T-helper 2 cell treated with Interferon-gamma antibody and Interleukin-4, amounts not matched to agents 5 μg/mL and 100 μg/mL, for 36 hours (primary cell): ENCODE measurements around the gene CBARP.
A peak's percentile ranks its signal among the peaks of the same experiment; 100 is the strongest.

Experiments
- DNase-seq: peaks from one replicate; pipeline ENCODE4 v3.0.0; 2021; ENCODE audit warnings: low spot score
- H3K27ac Mint-ChIP-seq: one replicate; pipeline ENCODE4 v1.8.0; 2021; ENCODE audit warnings: mild to moderate bottlenecking, mixed read lengths
- H3K27me3 Mint-ChIP-seq: one replicate; pipeline ENCODE4 v1.8.0; 2021; ENCODE audit warnings: low read depth, mixed read lengths
- H3K36me3 Mint-ChIP-seq: one replicate; pipeline ENCODE4 v1.8.0; 2021; ENCODE audit warnings: low read depth, mixed read lengths
- H3K4me1 Mint-ChIP-seq: one replicate; pipeline ENCODE4 v1.8.0; 2021; ENCODE audit warnings: low read depth, mixed read lengths
- H3K4me3 Mint-ChIP-seq: one replicate; pipeline ENCODE4 v1.8.0; 2022; ENCODE audit warnings: mild to moderate bottlenecking, moderate library complexity, mixed read lengths
- H3K9me3 Mint-ChIP-seq: one replicate; pipeline ENCODE4 v1.8.0; 2021; ENCODE audit warnings: mixed read lengths

CBARP gene

DNA sequence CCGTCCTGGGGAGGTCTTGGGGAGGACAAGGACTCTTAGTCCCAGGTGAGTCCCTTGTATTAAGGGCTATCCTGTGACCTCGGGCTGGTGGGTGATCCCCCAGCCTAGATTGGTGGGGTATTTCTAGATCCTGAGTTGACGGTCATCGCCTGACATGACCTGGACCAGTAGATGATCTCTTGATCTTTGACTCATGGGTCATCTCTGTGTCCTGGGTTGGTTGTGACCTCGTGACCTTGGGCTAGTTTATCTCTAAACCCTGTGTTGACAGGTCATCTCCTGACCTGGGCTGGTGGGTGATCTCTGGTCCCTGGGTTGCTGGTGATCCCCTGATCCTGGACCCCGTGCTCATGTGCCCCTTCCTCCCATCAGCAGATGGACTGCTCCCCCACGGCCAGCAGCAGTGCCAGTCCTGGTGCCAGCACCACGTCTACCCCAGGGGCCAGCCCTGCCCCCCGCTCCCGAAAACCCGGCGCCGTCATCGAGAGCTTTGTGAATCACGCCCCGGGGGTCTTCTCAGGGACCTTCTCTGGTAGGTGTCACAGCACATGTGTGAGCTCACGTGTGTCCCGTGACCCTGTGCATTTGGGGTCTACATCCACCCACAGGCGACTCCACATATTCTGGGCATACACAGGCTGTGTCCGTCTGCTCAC lies 16.9 kb upstream of the CBARP start:
- H3K4me3 Mint-ChIP-seq = peak overlapping the region; percentile 29
- peaks cover 25% of the 10 kb centered on the region for H3K4me1 Mint-ChIP-seq
- no peaks in the 10 kb centered on the region for H3K27me3 Mint-ChIP-seq
- DNase-seq = no peak
- no peak overlapping the region for H3K27ac Mint-ChIP-seq
- no peaks in the 10 kb centered on the region for H3K9me3 Mint-ChIP-seq
- peaks cover 38% of the 10 kb centered on the region for H3K36me3 Mint-ChIP-seq

DNA sequence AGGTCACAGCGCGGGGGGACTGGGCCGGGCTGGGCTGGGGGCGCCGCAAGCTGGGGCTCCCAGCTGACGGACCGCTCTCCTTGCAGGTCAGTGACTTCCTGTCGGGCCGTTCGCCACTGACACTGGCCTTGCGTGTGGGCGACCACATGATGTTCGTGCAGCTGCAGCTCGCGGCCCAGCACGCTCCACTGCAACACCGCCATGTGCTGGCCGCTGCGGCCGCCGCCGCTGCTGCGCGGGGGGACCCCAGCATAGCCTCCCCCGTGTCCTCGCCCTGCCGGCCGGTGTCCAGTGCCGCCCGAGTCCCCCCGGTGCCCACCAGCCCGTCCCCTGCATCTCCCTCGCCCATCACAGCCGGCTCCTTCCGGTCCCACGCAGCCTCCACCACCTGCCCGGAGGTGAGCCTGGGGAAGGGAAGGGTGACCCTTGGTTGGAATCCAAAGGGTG lies 16.3 kb upstream of the CBARP start:
- peaks cover 21% of the 10 kb centered on the region for H3K4me1 Mint-ChIP-seq
- H3K36me3 Mint-ChIP-seq = peaks cover 36% of the 10 kb centered on the region
- no peaks in the 10 kb centered on the region for H3K9me3 Mint-ChIP-seq
- H3K27ac Mint-ChIP-seq = no peak overlapping the region
- H3K27me3 Mint-ChIP-seq = no peaks in the 10 kb centered on the region
- H3K4me3 Mint-ChIP-seq = no peak overlapping the region
- no peak for DNase-seq

DNA sequence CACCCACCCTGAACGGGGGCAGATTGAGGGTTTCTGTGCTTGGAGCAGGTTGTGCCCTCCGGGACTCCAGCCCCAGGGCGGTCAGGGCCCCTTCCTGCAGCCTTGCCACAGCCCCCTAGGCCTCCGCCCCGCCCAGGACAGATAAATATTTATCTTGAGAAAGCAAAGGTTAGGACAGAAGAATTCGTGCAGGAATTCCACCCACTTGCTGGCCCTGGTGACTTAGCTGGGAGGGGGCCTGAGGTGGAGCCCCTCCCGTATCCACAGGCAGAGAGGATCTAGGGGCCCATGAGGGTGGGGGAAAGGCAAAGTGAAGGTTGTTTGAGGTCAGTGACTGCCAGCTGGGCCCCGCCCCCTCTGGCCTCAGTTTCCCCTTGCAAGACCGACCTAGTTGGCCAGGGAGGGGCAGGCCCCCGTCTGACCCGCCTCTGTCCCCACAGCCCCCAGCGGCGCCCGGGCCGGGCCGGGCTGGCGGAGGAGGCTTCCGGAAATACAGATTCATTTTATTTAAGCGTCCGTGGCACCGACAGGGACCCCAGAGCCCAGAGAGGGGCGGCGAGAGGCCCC lies 15.8 kb upstream of the CBARP start:
- DNase-seq = no peak
- H3K9me3 Mint-ChIP-seq = no peaks in the 10 kb centered on the region
- no peaks in the 10 kb centered on the region for H3K27me3 Mint-ChIP-seq
- H3K27ac Mint-ChIP-seq = peak overlapping the region; percentile 82
- peak overlapping the region; percentile 82 for H3K4me3 Mint-ChIP-seq
- H3K4me1 Mint-ChIP-seq = peaks cover 16% of the 10 kb centered on the region
- peaks cover 31% of the 10 kb centered on the region for H3K36me3 Mint-ChIP-seq

DNA sequence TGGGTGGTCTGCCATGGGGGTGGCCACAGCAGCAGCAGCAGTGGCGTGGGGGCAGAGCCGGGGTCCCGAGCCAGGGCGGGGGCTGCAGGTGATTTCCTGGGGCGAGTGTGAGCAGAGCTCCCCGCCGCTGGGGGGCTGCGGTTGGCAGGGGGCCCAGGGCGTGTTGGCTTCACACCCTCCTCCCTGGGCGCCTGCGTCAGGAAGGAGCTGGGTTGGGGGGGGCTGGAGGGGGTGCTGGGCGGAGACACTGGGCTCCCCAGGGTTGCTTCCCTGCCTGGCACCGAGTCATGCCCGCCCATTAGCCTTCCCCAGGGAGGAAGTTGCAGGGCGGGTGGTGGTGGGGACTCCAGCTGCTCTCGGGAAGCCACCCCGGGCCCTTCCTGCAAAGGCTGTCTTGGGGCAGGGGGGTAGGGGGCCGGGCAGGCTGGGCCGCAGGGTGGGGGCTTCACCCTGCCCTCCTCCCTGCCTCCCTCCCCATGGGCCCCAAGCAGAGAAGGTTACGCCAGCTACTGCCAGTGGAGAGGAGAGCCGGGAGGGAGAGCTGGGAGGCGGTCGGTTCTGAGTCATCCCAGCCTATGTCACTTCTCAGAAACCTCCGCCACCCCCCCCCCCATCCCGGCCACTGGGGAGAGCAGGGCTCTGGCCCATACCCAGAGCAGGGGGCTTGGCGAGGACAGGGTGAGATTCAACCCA lies 15.2 kb upstream of the CBARP start:
- H3K4me3 Mint-ChIP-seq = peak overlapping the region; percentile 82
- peak overlapping the region; percentile 82 for H3K27ac Mint-ChIP-seq
- H3K4me1 Mint-ChIP-seq = peaks cover 13% of the 10 kb centered on the region
- no peaks in the 10 kb centered on the region for H3K9me3 Mint-ChIP-seq
- peak; percentile 77 for DNase-seq
- peaks cover 31% of the 10 kb centered on the region for H3K36me3 Mint-ChIP-seq
- H3K27me3 Mint-ChIP-seq = no peaks in the 10 kb centered on the region

DNA sequence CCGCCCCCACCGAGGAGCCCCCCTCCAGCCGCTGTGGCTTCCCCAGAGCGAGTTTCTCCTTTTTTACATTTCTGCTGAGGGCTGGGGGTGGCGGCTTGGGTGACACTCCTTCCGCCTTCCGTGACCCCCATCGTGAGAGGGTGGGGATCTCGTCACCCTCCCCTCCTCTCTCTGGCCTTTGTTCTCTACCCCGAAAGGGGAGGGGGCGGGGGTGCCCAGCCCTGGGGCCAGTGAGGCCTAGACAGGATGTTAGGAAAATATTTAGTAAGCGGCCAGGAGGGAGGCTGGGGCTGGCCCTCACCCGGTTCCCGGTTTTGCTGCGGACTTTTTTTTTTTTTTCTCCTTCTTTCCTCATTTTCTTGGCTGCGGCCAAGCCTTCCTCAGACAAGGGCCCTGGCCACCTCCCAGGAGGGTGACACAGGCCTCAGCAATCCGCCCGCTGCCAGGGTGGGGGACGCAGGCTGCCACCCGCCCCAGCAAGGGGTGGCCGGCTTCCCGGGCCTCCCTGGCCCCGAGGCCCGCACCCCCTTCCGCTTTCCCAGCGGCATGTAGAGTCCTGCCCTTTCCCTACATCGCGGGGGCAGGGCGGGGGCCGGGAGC lies 14.5 kb upstream of the CBARP start:
- Mint-ChIP-seq H3K9me3 (no peaks in the 10 kb centered on the region), H3K4me1 (peaks cover 9% of the 10 kb centered on the region), H3K27ac (peak overlapping the region; percentile 91), H3K4me3 (peak overlapping the region; percentile 95), H3K36me3 (peaks cover 27% of the 10 kb centered on the region), H3K27me3 (no peaks in the 10 kb centered on the region)
- peak; percentile 68 for DNase-seq

DNA sequence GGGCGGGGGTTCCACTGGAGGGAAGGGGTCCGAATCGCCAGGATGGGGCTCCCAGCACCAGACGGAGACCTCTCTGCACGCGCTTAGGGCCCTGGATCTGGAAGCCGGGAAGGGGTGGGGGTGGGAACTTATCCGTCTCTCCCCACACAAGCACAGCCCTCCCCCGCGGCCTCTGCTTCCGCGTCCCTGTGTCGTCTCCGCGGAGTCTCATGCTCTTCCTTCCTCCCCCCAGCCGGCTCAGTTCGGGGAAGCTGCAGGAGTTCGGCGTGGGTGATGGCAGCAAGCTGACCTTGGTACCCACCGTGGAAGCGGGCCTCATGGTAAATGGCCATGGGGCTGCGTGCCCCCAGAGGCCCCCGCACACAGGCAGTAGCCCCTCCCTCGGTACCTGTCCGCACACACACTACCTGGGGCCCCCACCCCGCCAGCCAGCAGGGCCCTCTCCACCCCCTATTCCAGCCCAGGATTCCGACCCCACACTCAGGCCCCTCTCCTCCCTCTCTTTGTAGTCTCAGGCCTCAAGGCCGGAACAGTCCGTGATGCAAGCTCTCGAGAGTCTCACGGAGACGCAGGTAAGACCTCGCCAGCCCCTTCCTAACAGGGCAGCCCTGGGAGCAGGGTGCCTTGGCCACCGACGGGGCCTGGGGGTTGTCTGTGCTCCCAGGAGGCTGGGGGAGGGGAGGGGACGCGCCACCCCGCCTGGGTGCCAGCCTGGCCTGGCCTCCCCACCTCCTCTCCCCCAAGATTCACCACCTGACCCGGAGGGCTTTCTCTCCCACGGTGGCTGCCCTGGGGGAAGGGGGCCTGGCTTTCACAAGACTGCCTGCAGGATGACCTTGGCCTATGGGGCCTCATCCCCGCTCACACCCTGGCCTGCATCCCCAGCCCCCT lies 13.8 kb upstream of the CBARP start:
- H3K27ac Mint-ChIP-seq = peak overlapping the region; percentile 91
- peak overlapping the region; percentile 95 for H3K4me3 Mint-ChIP-seq
- H3K4me1 Mint-ChIP-seq = peaks cover 8% of the 10 kb centered on the region
- no peaks in the 10 kb centered on the region for H3K27me3 Mint-ChIP-seq
- peaks cover 26% of the 10 kb centered on the region for H3K36me3 Mint-ChIP-seq
- no peaks in the 10 kb centered on the region for H3K9me3 Mint-ChIP-seq
- DNase-seq = peak; percentile 58

DNA sequence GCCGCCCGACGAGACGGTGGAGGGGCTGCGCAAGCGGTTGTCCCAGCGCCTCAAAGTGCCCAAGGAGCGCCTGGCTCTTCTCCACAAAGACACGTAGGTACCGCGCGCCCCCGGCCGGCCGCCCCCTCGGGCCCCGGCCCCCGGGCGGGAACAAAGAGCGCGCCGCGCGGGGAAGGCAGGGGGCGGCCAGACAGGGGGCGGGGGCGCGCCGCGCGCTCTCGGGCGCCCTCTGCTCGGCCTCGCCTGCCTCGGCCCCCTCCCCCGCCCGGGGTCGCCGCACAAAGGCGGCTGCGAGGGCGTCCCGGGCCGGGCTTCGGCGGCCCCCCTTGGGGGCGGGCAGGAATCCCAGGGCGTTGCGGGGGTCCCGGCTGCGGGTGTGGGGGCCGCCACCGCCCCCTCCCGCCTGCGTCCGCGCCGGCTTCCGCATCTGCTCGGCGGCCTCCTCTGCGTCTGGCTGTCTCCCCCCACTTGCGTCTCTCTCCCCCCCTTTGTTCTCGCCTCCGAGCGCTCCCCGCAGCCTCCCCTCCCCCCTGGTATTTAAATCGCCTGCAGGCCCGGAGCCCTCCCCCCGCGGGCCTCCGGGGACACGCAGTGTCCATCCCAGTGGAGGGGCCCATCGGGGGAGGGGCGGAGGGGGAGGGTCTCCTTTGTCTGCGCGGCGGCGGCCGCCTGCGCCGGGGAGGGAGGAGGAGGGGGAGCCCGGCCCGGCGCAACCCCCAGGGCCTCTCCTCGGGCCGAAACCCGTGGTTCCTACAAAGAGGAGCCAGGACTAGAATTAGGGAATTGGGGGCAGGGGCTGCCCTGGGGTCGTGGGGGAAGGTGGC lies 12.8 kb upstream of the CBARP start:
- peaks cover 8% of the 10 kb centered on the region for H3K4me1 Mint-ChIP-seq
- peak overlapping the region; percentile 95 for H3K4me3 Mint-ChIP-seq
- no peaks in the 10 kb centered on the region for H3K9me3 Mint-ChIP-seq
- H3K27me3 Mint-ChIP-seq = no peaks in the 10 kb centered on the region
- peak overlapping the region; percentile 91 for H3K27ac Mint-ChIP-seq
- DNase-seq = peak; percentile 48
- H3K36me3 Mint-ChIP-seq = peaks cover 26% of the 10 kb centered on the region

DNA sequence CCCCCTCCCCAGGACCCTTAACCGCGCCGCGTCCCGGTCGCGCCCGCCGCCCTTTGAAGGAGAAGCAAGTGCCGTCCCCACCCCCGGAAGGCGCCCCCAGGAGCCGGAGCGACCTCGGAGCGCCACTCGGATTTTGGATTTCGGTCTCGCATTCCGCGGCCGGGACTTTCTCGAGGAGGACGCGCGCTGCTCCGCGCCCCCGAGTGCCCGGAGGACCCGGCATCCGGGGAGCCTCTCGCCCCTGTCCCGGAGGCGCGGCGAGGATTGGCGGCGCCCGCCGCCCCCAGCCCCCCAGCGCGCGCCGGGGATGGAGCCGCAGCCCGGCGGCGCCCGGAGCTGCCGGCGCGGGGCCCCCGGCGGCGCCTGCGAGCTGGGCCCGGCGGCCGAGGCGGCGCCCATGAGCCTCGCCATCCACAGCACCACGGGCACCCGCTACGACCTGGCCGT lies 12.2 kb upstream of the CBARP start:
- peaks cover 8% of the 10 kb centered on the region for H3K4me1 Mint-ChIP-seq
- H3K9me3 Mint-ChIP-seq = no peaks in the 10 kb centered on the region
- peak overlapping the region; percentile 75 for H3K4me3 Mint-ChIP-seq
- peaks cover 23% of the 10 kb centered on the region for H3K36me3 Mint-ChIP-seq
- no peaks in the 10 kb centered on the region for H3K27me3 Mint-ChIP-seq
- H3K27ac Mint-ChIP-seq = peak overlapping the region; percentile 84
- no peak for DNase-seq

DNA sequence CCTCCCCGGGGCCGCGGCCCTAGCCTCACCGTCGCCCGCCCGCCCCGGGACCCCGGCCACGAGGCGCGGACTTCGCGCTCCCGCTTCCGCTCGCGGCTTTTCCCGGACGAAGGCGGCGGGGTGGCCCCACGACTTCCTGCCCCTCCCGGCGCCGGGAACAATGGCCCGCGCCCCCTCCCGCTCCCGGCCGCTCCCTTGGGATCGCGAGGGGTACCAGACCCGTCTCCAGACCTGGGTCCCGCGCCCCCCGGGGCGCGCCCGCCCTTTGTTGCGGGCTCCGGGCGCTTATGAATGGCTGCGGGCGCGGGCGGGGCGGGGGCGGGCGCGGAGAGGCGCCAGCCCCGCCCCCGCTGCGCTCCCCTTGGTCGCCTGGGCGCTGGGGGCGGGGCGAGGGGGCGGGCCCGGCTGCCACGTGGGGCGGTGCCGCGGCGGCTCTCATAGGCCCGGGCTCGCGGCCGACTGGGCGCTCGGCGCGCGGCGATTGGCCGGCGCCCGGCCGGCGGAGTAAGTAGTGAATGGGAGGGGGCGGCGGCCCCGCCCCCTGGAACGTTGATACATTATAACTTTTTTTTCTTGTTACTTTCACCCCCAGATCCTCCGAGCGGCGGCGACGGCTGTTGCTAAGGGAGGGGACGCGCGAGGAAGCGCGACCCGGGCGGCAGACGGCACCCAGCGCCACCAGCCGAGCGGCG lies 11.6 kb upstream of the CBARP start:
- Mint-ChIP-seq H3K9me3 (no peaks in the 10 kb centered on the region), H3K36me3 (peaks cover 20% of the 10 kb centered on the region), H3K27me3 (no peaks in the 10 kb centered on the region)

DNA sequence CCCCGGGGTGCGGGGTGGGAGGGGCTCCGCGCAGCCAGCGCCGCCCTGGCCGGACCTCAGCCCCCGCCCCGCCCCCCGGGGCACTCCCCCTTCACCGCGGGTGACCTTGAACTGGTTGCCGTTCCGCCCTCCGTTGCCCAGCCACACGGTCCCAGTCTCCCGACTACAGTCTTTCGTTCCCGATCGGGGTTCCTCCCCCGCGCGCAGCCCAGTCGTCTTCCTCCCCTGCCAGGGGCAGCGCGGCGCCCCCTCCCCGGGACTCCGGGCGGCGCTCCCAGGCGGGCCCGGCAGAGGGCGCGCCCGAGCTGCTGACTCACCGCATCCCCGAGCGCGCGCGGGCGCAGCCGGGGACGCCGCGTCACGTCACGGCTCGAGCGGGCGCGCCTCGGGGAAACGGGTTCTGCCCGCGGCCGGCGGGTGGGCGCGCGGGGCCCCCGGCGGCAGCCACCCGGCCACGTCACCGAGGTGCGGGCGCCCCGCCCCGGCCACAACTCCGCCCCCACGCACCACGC lies 11.0 kb upstream of the CBARP start:
- Mint-ChIP-seq H3K27me3 (no peaks in the 10 kb centered on the region), H3K36me3 (peaks cover 21% of the 10 kb centered on the region), H3K4me1 (peaks cover 11% of the 10 kb centered on the region), H3K9me3 (no peaks in the 10 kb centered on the region), H3K27ac (peak overlapping the region; percentile 89), H3K4me3 (peak overlapping the region; percentile 80)
- DNase-seq = peak; percentile 84

More for the DNA sequence above, 11.6 kb upstream of the CBARP start:
- DNase-seq = peak; percentile 95
- peak overlapping the region; percentile 75 for H3K4me3 Mint-ChIP-seq
- peaks cover 10% of the 10 kb centered on the region for H3K4me1 Mint-ChIP-seq
- peak overlapping the region; percentile 84 for H3K27ac Mint-ChIP-seq

DNA sequence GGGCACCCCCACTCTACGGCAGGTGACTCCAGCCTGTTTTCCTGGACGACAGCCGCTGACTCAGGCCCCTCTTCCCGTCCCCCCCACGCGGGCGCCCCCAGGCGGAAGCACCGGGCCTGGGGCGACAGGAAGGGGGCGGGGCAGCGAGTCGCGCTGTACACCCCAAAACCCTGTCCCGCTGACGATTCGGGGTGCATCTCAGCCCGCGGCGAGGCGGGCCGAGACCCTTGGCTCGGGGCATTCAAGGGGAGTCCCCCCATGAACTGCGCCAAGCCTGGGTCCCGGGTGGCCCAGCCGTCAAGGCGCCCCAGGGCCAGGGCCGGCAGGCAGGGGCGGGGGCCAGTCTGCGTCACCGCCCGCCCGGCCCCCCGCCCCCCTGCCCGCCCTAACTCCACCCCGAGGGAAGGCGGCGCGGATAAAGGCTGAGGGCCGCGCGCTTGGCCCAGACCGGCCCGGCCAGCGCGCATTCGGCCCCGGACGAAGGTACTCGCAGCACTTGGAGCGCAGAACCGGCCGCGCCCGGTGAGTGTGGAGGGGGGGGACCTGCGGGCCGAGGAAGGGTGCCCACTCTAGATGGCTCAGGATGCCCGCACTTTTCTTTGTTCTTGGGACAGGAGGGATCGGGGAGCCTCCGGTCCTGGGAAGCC lies 10.5 kb upstream of the CBARP start, which contains the start of gene MIDN:
MIDN (plus strand) TSS at position 445 of the 647 bp plus-strand sequence. CDS start 1,714 bp downstream, outside the sequence.
- DNase-seq = peak; percentile 82
- Mint-ChIP-seq H3K27me3 (no peaks in the 10 kb centered on the region), H3K36me3 (peaks cover 17% of the 10 kb centered on the region), H3K9me3 (no peaks in the 10 kb centered on the region), H3K4me3 (peak within 1 kb of the TSS; percentile 80), H3K27ac (peak within 1 kb of the TSS; percentile 89), H3K4me1 (peaks cover 9% of the 10 kb centered on the region)

DNA sequence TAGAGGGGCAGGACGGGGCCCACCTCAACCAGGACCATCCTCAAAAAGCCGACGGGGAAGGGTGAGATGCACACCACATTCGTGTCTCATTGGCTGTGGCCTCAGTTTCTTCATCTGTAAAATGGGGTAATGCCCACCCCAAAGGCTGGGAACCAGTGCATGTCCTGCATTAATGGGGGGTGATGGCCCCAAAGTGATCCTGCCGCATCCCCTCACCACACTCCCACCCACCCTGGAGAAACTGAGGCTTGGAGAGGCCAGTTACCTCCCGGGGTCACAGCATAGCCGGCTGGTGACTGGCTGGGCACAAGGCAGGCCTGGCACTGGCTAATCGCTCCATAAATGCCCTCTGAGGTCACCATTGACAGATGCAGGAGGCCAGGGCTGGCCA lies 9.9 kb upstream of the CBARP start:
- peak overlapping the region; percentile 49 for H3K27ac Mint-ChIP-seq
- H3K36me3 Mint-ChIP-seq = peaks cover 16% of the 10 kb centered on the region
- no peaks in the 10 kb centered on the region for H3K27me3 Mint-ChIP-seq
- DNase-seq = no peak
- peaks cover 11% of the 10 kb centered on the region for H3K4me1 Mint-ChIP-seq
- no peak overlapping the region for H3K4me3 Mint-ChIP-seq
- H3K9me3 Mint-ChIP-seq = no peaks in the 10 kb centered on the region
